Prostate gland (tissue), 2 donors: ENCODE measurements around the gene HOOK2. TPM values are rescaled to one million over a fixed set of nuclear protein-coding genes. Genes with fewer than 3 reads are reported as not detected.
"Not testable (repeated sequence)": the region's sequence is repeated elsewhere in the genome, so short reads cannot be mapped to it uniquely, and the experiment has no call there.

Experiments
- DNase-seq: peaks from one replicate; pipeline ENCODE4 v3.0.0-alpha.2; 2019; ENCODE audit warnings: low spot score
- H3K27ac ChIP-seq, 2 donors: fragments of 200-600 bp; sonication (generic); 2 replicates each; pipeline ENCODE4 v1.5.1; 2017 to 2019
- H3K27me3 ChIP-seq: fragments of 200-600 bp; sonication (generic); replicated peaks from 2 replicates; pipeline ENCODE4 v1.5.1; 2019; ENCODE audit not compliant: insufficient read depth
- H3K36me3 ChIP-seq, 2 donors: fragments of 200-600 bp; sonication (generic); 1 replicate in 1 of 2; 2 replicates in 1 of 2; pipeline versions ENCODE4 v1.5.1 to v1.8.1; 2017 to 2019
- H3K4me1 ChIP-seq: fragments of 200-600 bp; sonication (generic); replicated peaks from 2 replicates; pipeline ENCODE4 v1.5.1; 2019
- H3K4me3 ChIP-seq, 2 donors: fragments of 200-600 bp; sonication (generic); 2 replicates each; pipeline ENCODE4 v1.5.1; 2017 to 2019
- H3K9me3 ChIP-seq: fragments of 200-600 bp; sonication (generic); 2 replicates; pipeline ENCODE4 v1.5.1; 2017
- POLR2A ChIP-seq: fragments of 450-650 bp; IDR thresholded peaks from one replicate; pipeline ENCODE4 v1.6.1; 2016; ENCODE audit warnings: antibody characterized with exemption, mild to moderate bottlenecking
- POLR2AphosphoS5 ChIP-seq: sonication (generic); formaldehyde crosslinking; IDR thresholded peaks from one replicate; pipeline ENCODE4 v1.6.1; 2017; ENCODE audit warnings: antibody characterized with exemption
- WGBS: methylation state at CpG from one replicate; pipeline ENCODE4 v1.1.5; 2018; 5-methylcytosine and 5-hydroxymethylcytosine counted together
- intact Hi-C: fragments of 100-400 bp; cut with DNase I; formaldehyde crosslinking; loops from one replicate; pipeline ENCODE4 v1.14.2; 2022
- microRNA-seq: library from miRNA; unstranded; fragments of <30 nt; microRNA quantifications from one replicate; pipeline ENCODE4, GENCODE V29; 2016
- small RNA-seq, 2 donors: library from RNA; depleted of rRNA; stranded (forward); fragments of <200 nt; gene quantifications; one replicate each; pipeline ENCODE3, GENCODE V24; 2016
- total RNA-seq, 2 donors: library from RNA; depleted of rRNA; stranded (reverse); fragments of >200 nt; gene quantifications; one replicate each; pipeline ENCODE4 v1.1.0, GENCODE V29; 2016
- TF ChIP-seq, protein P1 (sequence below), 4 experiments: fragments of 200-600 bp in 2 of 4; fragments of 450-650 bp in 2 of 4; sonication (generic) in 2 of 4; IDR thresholded peaks; 1 replicate in 3 of 4; 2 replicates in 1 of 4; pipeline ENCODE4 v1.5.1; 2016 to 2019; ENCODE audit warnings: antibody characterized with exemption in 4 of 4, mild to moderate bottlenecking in 2 of 4, moderate library complexity in 2 of 4

Gene HOOK2
- total RNA-seq, 2 donors from 2014 or later = 49.6 to 126 TPM

DNA sequence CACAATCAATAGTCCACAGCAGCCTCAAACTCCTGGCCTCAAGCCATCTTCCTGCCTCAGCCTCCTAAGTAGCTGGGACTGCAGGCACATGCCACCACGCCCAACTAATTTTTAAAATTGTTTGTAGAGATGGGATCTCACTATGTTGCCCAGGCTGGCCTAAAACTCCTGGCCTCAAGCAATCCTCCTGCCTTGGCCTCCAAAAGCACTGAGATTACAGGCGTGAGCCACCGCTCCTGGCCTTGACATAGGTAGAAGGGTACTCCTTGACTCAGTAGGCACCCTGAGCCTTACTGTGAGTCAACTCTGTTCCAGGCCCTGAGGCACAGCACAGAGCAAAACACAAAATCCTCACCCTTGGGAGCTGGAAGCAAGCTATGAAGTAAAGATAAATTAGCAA is 59.4 kb downstream of the HOOK2 start:
- Histone ChIP-seq H3K27me3 (no peaks in the 10 kb centered on the region), H3K4me1 (peaks cover 5% of the 10 kb centered on the region), H3K4me3 (no peak overlapping the region), H3K36me3 (peaks cover 9 to 42% of the 10 kb centered on the region in 2 donors), H3K9me3 (no peaks in the 10 kb centered on the region), H3K27ac (no peak overlapping the region)
- no peak for DNase-seq
- WGBS = 98% methylated on average over 3 of the region's 3 CpGs
- no peak for TF ChIP-seq POLR2A
- TF ChIP-seq POLR2AphosphoS5 = no peak
- TF ChIP-seq, protein P1, sequence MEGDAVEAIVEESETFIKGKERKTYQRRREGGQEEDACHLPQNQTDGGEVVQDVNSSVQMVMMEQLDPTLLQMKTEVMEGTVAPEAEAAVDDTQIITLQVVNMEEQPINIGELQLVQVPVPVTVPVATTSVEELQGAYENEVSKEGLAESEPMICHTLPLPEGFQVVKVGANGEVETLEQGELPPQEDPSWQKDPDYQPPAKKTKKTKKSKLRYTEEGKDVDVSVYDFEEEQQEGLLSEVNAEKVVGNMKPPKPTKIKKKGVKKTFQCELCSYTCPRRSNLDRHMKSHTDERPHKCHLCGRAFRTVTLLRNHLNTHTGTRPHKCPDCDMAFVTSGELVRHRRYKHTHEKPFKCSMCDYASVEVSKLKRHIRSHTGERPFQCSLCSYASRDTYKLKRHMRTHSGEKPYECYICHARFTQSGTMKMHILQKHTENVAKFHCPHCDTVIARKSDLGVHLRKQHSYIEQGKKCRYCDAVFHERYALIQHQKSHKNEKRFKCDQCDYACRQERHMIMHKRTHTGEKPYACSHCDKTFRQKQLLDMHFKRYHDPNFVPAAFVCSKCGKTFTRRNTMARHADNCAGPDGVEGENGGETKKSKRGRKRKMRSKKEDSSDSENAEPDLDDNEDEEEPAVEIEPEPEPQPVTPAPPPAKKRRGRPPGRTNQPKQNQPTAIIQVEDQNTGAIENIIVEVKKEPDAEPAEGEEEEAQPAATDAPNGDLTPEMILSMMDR (IDR thresholded peaks at IDR 0.05) = no peak
- intact Hi-C loops = no loop called here

DNA sequence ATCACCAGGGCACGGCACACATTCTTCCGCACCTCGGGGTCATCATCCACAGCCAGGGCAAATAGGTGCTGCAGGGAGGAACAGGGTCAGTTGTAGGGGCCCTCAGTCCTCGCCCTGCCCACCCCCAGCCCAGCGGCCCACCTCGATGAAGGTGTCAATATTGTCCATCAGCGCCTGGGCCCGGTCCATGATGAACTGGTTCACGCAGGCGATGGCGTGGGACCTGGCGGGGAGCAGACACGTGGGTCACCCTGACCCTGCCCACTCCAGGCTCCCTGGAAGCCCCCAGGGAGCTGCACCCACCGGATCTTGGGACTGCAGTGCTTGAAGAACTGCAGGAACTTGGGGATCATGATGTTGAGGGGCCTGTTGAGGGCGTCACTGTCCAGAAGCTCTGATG is 60.2 kb downstream of the HOOK2 start:
- H3K27ac ChIP-seq = no peak overlapping the region
- 96% methylated on average over 15 of the region's 15 CpGs for WGBS
- intact Hi-C loops = no loop called here
- peaks cover 9 to 51% of the 10 kb centered on the region in 2 donors for H3K36me3 ChIP-seq
- no peaks in the 10 kb centered on the region for H3K27me3 ChIP-seq
- no peak overlapping the region for H3K4me3 ChIP-seq
- H3K4me1 ChIP-seq = no peaks in the 10 kb centered on the region
- DNase-seq = no peak
- TF ChIP-seq, protein P1 (IDR thresholded peaks at IDR 0.05) = no peak
- no peak for TF ChIP-seq POLR2A
- no peak for TF ChIP-seq POLR2AphosphoS5
- no peaks in the 10 kb centered on the region for H3K9me3 ChIP-seq

DNA sequence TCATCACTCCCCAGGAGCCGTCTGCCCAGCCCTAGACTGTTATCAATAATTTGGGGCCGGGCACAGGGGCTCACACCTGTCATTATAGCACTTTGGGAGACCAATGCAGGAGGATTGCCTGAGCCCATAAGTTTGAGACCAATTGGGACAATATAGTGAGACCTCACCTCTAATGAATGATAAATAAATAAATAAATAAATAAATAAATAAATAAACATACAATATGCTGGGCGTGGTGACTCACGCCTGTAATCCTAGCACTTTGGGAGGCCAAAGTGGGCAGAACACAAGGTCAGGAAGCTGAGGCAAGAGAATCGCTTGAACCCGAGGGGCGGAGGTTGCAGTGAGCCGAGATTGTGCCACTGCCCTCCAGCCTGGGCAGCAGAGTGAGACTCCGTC is 62.0 kb downstream of the HOOK2 start:
- intact Hi-C loops, H3K4me1 ChIP-seq, H3K27ac ChIP-seq, H3K27me3 ChIP-seq, H3K9me3 ChIP-seq, DNase-seq, H3K4me3 ChIP-seq: not testable (repeated sequence)
- 94% methylated on average over 9 of the region's 9 CpGs for WGBS
- H3K36me3 ChIP-seq = peaks cover 9 to 46% of the 10 kb centered on the region in 2 donors

Small RNAs within 50 kb of the gene (microRNA-seq; reads per million reads assigned to microRNA genes)
- gene MIR5684 = not detected

Small RNAs within 50 kb of the gene (small RNA-seq; reads per million reads assigned to genes)
- 0.09 to 0.40 reads per million in 2 donors for gene MIR5684

Other genes with a start within 250 kb of the HOOK2 start
- 10 to 100 TPM; 17.6 to 17.9 TPM for gene ZNF564, start 224.1 kb downstream of the HOOK2 start, total RNA-seq
- 1 to 10 TPM; 7.2 to 8.9 TPM for gene ZNF490, start 164.7 kb downstream of the HOOK2 start, total RNA-seq
- gene ZNF791, start 164.6 kb downstream of the HOOK2 start, total RNA-seq = 10 to 100 TPM; 18.3 to 20.4 TPM
- gene MAN2B1, start 108.8 kb downstream of the HOOK2 start, total RNA-seq = 10 to 100 TPM; 60.2 to 91.9 TPM
- 10 to 100 TPM; 14.9 to 16.2 TPM for gene WDR83, start 108.7 kb downstream of the HOOK2 start, total RNA-seq
- 100 to 1,000 TPM; 140 to 178 TPM for gene DHPS, start 93.7 kb downstream of the HOOK2 start, total RNA-seq
- gene GNG14, start 87.6 kb downstream of the HOOK2 start, total RNA-seq = not detected
- 10 to 100 TPM in 1 of 2 donors, 1 to 10 TPM in 1; 9.1 to 16.9 TPM for gene FBXW9, start 78.9 kb downstream of the HOOK2 start, total RNA-seq
- gene TNPO2, start 51.6 kb downstream of the HOOK2 start, total RNA-seq = 100 to 1,000 TPM in 1 of 2 donors, 10 to 100 TPM in 1; 50.1 to 123 TPM
- gene TRIR, start 40.9 kb downstream of the HOOK2 start, total RNA-seq = 100 to 1,000 TPM; 367 to 399 TPM
- gene GET3, start 38.1 kb downstream of the HOOK2 start, total RNA-seq = 10 to 100 TPM; 65.4 to 82.1 TPM
- under 1 TPM in 1 of 2 donors, not detected in 1; 0.91 TPM for gene BEST2, start 23.8 kb downstream of the HOOK2 start, total RNA-seq
- gene JUNB, start 15.9 kb upstream of the HOOK2 start, total RNA-seq = 100 to 1,000 TPM; 173 to 290 TPM
- gene PRDX2, start 26.2 kb upstream of the HOOK2 start, total RNA-seq = 100 to 1,000 TPM; 256 to 548 TPM
- gene THSD8, start 26.5 kb upstream of the HOOK2 start, total RNA-seq = under 1 TPM in 1 of 2 donors, not detected in 1; 0.91 TPM
- gene RNASEH2A, start 31.0 kb upstream of the HOOK2 start, total RNA-seq = 10 to 100 TPM in 1 of 2 donors, 1 to 10 TPM in 1; 8.7 to 11.5 TPM
- gene RTBDN, start 59.0 kb upstream of the HOOK2 start, total RNA-seq = 1 to 10 TPM in 1 of 2 donors, not detected in 1; 1.1 TPM
- gene MAST1, start 63.0 kb upstream of the HOOK2 start, total RNA-seq = 1 to 10 TPM; 1.3 to 2.4 TPM
- 10 to 100 TPM; 41.4 to 63.9 TPM for gene DNASE2, start 105.9 kb upstream of the HOOK2 start, total RNA-seq
- not detected for gene KLF1, start 111.6 kb upstream of the HOOK2 start, total RNA-seq
- 10 to 100 TPM; 66.4 to 81.7 TPM for gene GCDH, start 115.6 kb upstream of the HOOK2 start, total RNA-seq
- gene SYCE2, start 143.7 kb upstream of the HOOK2 start, total RNA-seq = 1 to 10 TPM in 1 of 2 donors, under 1 TPM in 1; 0.18 to 5.9 TPM
- 10 to 100 TPM; 54.8 to 65.0 TPM for gene FARSA, start 158.2 kb upstream of the HOOK2 start, total RNA-seq
- 100 to 1,000 TPM; 532 to 980 TPM for gene CALR, start 163.1 kb upstream of the HOOK2 start, total RNA-seq
- gene RAD23A, start 170.3 kb upstream of the HOOK2 start, total RNA-seq = 100 to 1,000 TPM; 113 to 145 TPM
- 10 to 100 TPM; 29.9 to 58.7 TPM for gene GADD45GIP1, start 181.7 kb upstream of the HOOK2 start, total RNA-seq
- gene DAND5, start 194.0 kb upstream of the HOOK2 start, total RNA-seq = 1 to 10 TPM in 1 of 2 donors, not detected in 1; 1.8 TPM
- gene NFIX, start 219.9 kb upstream of the HOOK2 start, total RNA-seq = 100 to 1,000 TPM; 185 to 286 TPM